ENCODE measurements around the gene RNF111. TPM values are rescaled to one million over a fixed set of nuclear protein-coding genes. Genes with fewer than 3 reads are reported as not detected.

RNF111 gene
- total and polyA plus RNA-seq, 10 of the 15 experiments (the other 5 are each of a cell fraction or from before 2014, with no cell fraction given): 8.6 to 34.7 (median 15.7) TPM

- Histone ChIP-seq H3K27me3 (replicated peaks in 1 of 2; ENCODE audit: control insufficient read depth in 2 of 2, insufficient read depth in 2 of 2, low read length in 1 of 2) (no peaks in the 10 kb centered on the region), H4K20me1 (ENCODE audit: control insufficient read depth, insufficient read depth) (no peaks in the 10 kb centered on the region), H3K36me3 (ENCODE audit: control insufficient read depth in 2 of 2, insufficient read depth in 2 of 2, low read length in 1 of 2) (peaks cover 0 to 21% of the 10 kb centered on the region in 2 experiments; a peak in 3 of 4 replicates), H3K79me2 (ENCODE audit: control insufficient read depth, insufficient read depth, low read length) (peaks cover 30% of the 10 kb centered on the region), H3K4me3 (peak within 1 kb of the TSS; percentile 95), H2AFZ (ENCODE audit: control insufficient read depth, low read depth, low read length) (peak within 1 kb of the TSS; percentile 82), H3K9me3 (replicated peaks; ENCODE audit: control insufficient read depth, insufficient read depth, low read length) (no peaks in the 10 kb centered on the region), H3K4me1 (ENCODE audit: control insufficient read depth, insufficient read depth, low read length) (peaks cover 4% of the 10 kb centered on the region; the same call in 1 of the 2 replicates), H3K9ac (ENCODE audit: control insufficient read depth, insufficient read depth, low read length) (peak within 1 kb of the TSS; percentile 94), H3K4me2 (ENCODE audit: control insufficient read depth, insufficient read depth) (peak within 1 kb of the TSS; percentile 71), H3K27ac (ENCODE audit: control insufficient read depth, insufficient read depth) (peak within 1 kb of the TSS; percentile 86)
- in situ Hi-C loops (cut with MboI): no loop called here
- ATAC-seq: peak; percentile 100
- intact Hi-C loops (cut with micrococcal nuclease; ENCODE audit: unreplicated experiment): loop anchor here (2.0 kb wide), 2 partner anchors 116 to 126 kb away; no protein-coding TSS in a partner anchor
- peak; percentile 85 for DNase-seq (ENCODE audit: low read depth, low spot score)
- no TSS peak for BruUV-seq (replicated peaks)
- RAD21 ChIA-PET (ENCODE audit: unreplicated experiment): interaction anchor here (1.6 to 2.8 kb wide), 3 partner anchors 125 to 424 kb away, joined by 6 to 10 read pairs (median 7); no protein-coding TSS in a partner anchor
- POLR2A ChIA-PET: interaction anchor here (0.6 to 1.0 kb wide), 3 partner anchors 8 to 415 kb away, joined by 3 to 7 read pairs (median 5); no protein-coding TSS in a partner anchor
- WGBS (ENCODE audit: insufficient coverage, insufficient replicate concordance, low lambda C conversion rate, missing lambda C conversion rate): 1% methylated on average over 57 of the region's 57 CpGs
- CTCF ChIA-PET: interaction anchor here (0.6 to 2.2 kb wide), 5 partner anchors 31 to 387 kb away, joined by 3 to 17 read pairs (median 4); no protein-coding TSS in a partner anchor
- peak; percentile 99 for FAIRE-seq
- SMC1A ChIA-PET (ENCODE audit: uncharacterized antibody, unreplicated experiment): interaction anchor here (2.3 kb wide), 2 partner anchors 11 to 125 kb away, joined by 10 to 11 read pairs; no protein-coding TSS in a partner anchor
- TF ChIP-seq IRF3 (IDR thresholded peaks at IDR 0.05) (0 out of 2 replicates have a peak, but pooled peaks have one; percentile 64), E2F8 (IDR thresholded peaks at IDR 0.05; ENCODE audit: low read depth, partially characterized antibody) (no peak), PBX3 (IDR thresholded peaks at IDR 0.05; ENCODE audit: insufficient replicate concordance, low read depth, low read length) (peak; percentile 73), TCF7 (IDR thresholded peaks at IDR 0.05; ENCODE audit: borderline replicate concordance) (no peak), RAD51 (IDR thresholded peaks at IDR 0.05) (peak; percentile 58; the same call in 1 of the 2 replicates), POLR2A (IDR thresholded peaks at IDR 0.05; ENCODE audit: low read depth, low read length) (peak; percentile 98), STAT3 (IDR thresholded peaks at IDR 0.05; ENCODE audit: low read depth, low read length) (no peak), CREB1 (IDR thresholded peaks at IDR 0.05; ENCODE audit: low read depth) (peak; percentile 63), NKRF (conservative IDR thresholded peaks at IDR 0.05) (peak; percentile 100), CHD4 (IDR thresholded peaks at IDR 0.05) (no peak), YY1 (IDR thresholded peaks at IDR 0.05; ENCODE audit: low read depth, low read length) (peak; percentile 39; the same call in 1 of the 2 replicates), POU2F2 (IDR thresholded peaks at IDR 0.05; ENCODE audit: borderline replicate concordance, low read depth, low read length) (peak; percentile 45; the same call in 2 of the 3 replicates), RB1 (IDR thresholded peaks at IDR 0.05; ENCODE audit: borderline replicate concordance) (no peak), EGR1 (IDR thresholded peaks at IDR 0.05; ENCODE audit: borderline replicate concordance in 1 of 2, low read depth in 2 of 2, low read length in 2 of 2) (no peak), MYC (IDR thresholded peaks at IDR 0.05; ENCODE audit: insufficient read depth, insufficient read length, insufficient replicate concordance, low read length, severe bottlenecking) (no peak)
These were observed 117.7 kb downstream of the RNF111 start, which contains the start of gene CCNB2 for GRCh38 chr15:59104912-59105732. Gene CCNB2 (plus strand): TSS chr15:59105146. CDS start chr15:59105269, 123 bp downstream.

Data from GM12878 (cell line).